Erythroblast (primary cell): ENCODE measurements around the gene ATP6V0A4.

Experiments
- GATA1 ChIP-seq: IDR thresholded peaks from 2 replicates; pipeline ENCODE4 v1.6.1; 2011; ENCODE audit warnings: low read depth, mild to moderate bottlenecking, control low read depth, low read length, moderate library complexity
- POLR2A ChIP-seq: IDR thresholded peaks from 2 replicates; pipeline ENCODE4 v1.6.1; 2011; ENCODE audit warnings: mild to moderate bottlenecking, low read length

DNA sequence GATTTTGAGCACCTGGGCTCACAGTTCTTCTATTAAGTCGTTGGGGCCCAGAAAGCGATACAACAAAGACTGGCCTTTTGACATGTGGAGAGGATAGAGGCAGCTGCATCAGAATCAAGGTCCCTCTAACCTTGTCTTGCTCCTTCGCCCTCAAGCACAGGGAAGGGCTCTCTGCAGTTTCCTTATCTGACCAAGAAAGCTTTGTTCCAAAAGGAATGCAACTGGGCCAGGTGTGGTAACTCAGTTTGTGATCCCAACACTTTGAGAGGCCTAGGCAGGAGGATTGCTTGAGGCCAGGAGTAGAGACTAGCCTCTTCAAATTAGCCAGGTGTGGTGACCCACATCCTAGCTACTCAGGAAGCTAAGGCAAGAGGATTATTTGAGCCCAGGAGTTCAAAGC is 129.1 kb downstream of the ATP6V0A4 start:
- TF ChIP-seq POLR2A: no peak
- TF ChIP-seq GATA1: no peak
